ENCODE measurements around the gene TDRD7.
"Not testable (repeated sequence)": the region's sequence is repeated elsewhere in the genome, so short reads cannot be mapped to it uniquely, and the experiment has no call there.

TDRD7 gene

GRCh38 chr9:97445119-97445701 lies 33.3 kb downstream of the TDRD7 start:
- H3K4me1 ChIP-seq = no peaks in the 10 kb centered on the region
- H3K27ac ChIP-seq = no peak overlapping the region
- no peaks in the 10 kb centered on the region for H3K79me2 ChIP-seq
- no peaks in the 10 kb centered on the region for H3K9me3 ChIP-seq (ENCODE audit: control insufficient read depth, low read length)
- no peaks in the 10 kb centered on the region for H3K36me3 ChIP-seq (ENCODE audit: control insufficient read depth, insufficient read depth, low read length)
- no peak overlapping the region for H3K4me3 ChIP-seq (ENCODE audit: low read depth, low read length)
- H3K27me3 ChIP-seq (ENCODE audit: control insufficient read depth, insufficient read depth, low read length) = no peaks in the 10 kb centered on the region
- no peak for TF ChIP-seq CTCF (IDR thresholded peaks at IDR 0.05)
- no peak overlapping the region for H3K9ac ChIP-seq
- H2AFZ ChIP-seq = no peak overlapping the region
- H3K4me2 ChIP-seq (ENCODE audit: low read length) = no peak overlapping the region

- TF ChIP-seq CTCF (IDR thresholded peaks at IDR 0.05) = no peak
- H3K4me1 ChIP-seq = no peaks in the 10 kb centered on the region
- H3K36me3 ChIP-seq (ENCODE audit: control insufficient read depth, insufficient read depth, low read length) = no peaks in the 10 kb centered on the region
- no peaks in the 10 kb centered on the region for H3K27me3 ChIP-seq (ENCODE audit: control insufficient read depth, insufficient read depth, low read length)
- no peak overlapping the region for H3K4me3 ChIP-seq (ENCODE audit: low read depth, low read length)
- H3K4me2 ChIP-seq (ENCODE audit: low read length) = no peak overlapping the region
- no peak overlapping the region for H3K9ac ChIP-seq
- no peaks in the 10 kb centered on the region for H3K9me3 ChIP-seq (ENCODE audit: control insufficient read depth, low read length)
- H3K79me2 ChIP-seq = no peaks in the 10 kb centered on the region
- H3K27ac ChIP-seq = no peak overlapping the region
- H2AFZ ChIP-seq = no peak overlapping the region
Observed at GRCh38 chr9:97447001-97447400, 35.1 kb downstream of the TDRD7 start.

GRCh38 chr9:97453573-97453972 lies 41.7 kb downstream of the TDRD7 start:
- not testable (repeated sequence) for H3K27ac ChIP-seq; H3K4me1 ChIP-seq; H3K79me2 ChIP-seq; H3K36me3 ChIP-seq (ENCODE audit: control insufficient read depth, insufficient read depth, low read length); H2AFZ ChIP-seq; H3K27me3 ChIP-seq (ENCODE audit: control insufficient read depth, insufficient read depth, low read length); H3K9ac ChIP-seq; H3K9me3 ChIP-seq (ENCODE audit: control insufficient read depth, low read length); H3K4me2 ChIP-seq (ENCODE audit: low read length); H3K4me3 ChIP-seq (ENCODE audit: low read depth, low read length)

GRCh38 chr9:97456841-97457240 lies 44.9 kb downstream of the TDRD7 start:
- H3K79me2 ChIP-seq; H3K27ac ChIP-seq; H3K9ac ChIP-seq; H2AFZ ChIP-seq; H3K27me3 ChIP-seq (ENCODE audit: control insufficient read depth, insufficient read depth, low read length); H3K9me3 ChIP-seq (ENCODE audit: control insufficient read depth, low read length); H3K4me3 ChIP-seq (ENCODE audit: low read depth, low read length); H3K4me1 ChIP-seq; H3K4me2 ChIP-seq (ENCODE audit: low read length); H3K36me3 ChIP-seq (ENCODE audit: control insufficient read depth, insufficient read depth, low read length): not testable (repeated sequence)

GRCh38 chr9:97459326-97459725 lies 47.4 kb downstream of the TDRD7 start:
- Histone ChIP-seq H3K9me3 (ENCODE audit: control insufficient read depth, low read length) (no peaks in the 10 kb centered on the region), H3K4me2 (ENCODE audit: low read length) (no peak overlapping the region), H3K27ac (no peak overlapping the region), H3K36me3 (ENCODE audit: control insufficient read depth, insufficient read depth, low read length) (no peaks in the 10 kb centered on the region), H2AFZ (no peak overlapping the region), H3K4me3 (ENCODE audit: low read depth, low read length) (no peak overlapping the region), H3K4me1 (no peaks in the 10 kb centered on the region), H3K79me2 (no peaks in the 10 kb centered on the region), H3K9ac (no peak overlapping the region), H3K27me3 (ENCODE audit: control insufficient read depth, insufficient read depth, low read length) (no peaks in the 10 kb centered on the region)
- TF ChIP-seq CTCF (IDR thresholded peaks at IDR 0.05) = no peak

- no peak for TF ChIP-seq CTCF (IDR thresholded peaks at IDR 0.05)
- H3K4me3 ChIP-seq (ENCODE audit: low read depth, low read length) = no peak overlapping the region
- no peak overlapping the region for H3K4me2 ChIP-seq (ENCODE audit: low read length)
- no peak overlapping the region for H2AFZ ChIP-seq
- no peaks in the 10 kb centered on the region for H3K36me3 ChIP-seq (ENCODE audit: control insufficient read depth, insufficient read depth, low read length)
- no peak overlapping the region for H3K9ac ChIP-seq
- no peak overlapping the region for H3K27ac ChIP-seq
- no peaks in the 10 kb centered on the region for H3K4me1 ChIP-seq
- H3K9me3 ChIP-seq (ENCODE audit: control insufficient read depth, low read length) = no peaks in the 10 kb centered on the region
- no peaks in the 10 kb centered on the region for H3K27me3 ChIP-seq (ENCODE audit: control insufficient read depth, insufficient read depth, low read length)
- H3K79me2 ChIP-seq = no peaks in the 10 kb centered on the region
Observed at GRCh38 chr9:97462159-97462558, 50.3 kb downstream of the TDRD7 start.

Measured in parathyroid adenoma (tissue), 2 donors.